SIG-M5 treated with dmso at 0.1 percent for 504 hours (cell line): ENCODE results near the gene PALM.
"Not testable (repeated sequence)": the region's sequence is repeated elsewhere in the genome, so short reads cannot be mapped to it uniquely, and the experiment has no call there.

ENCODE experiments used
- DNase-seq: peaks from one replicate; lab custom pipeline; 2025; ENCODE audit not compliant: unreplicated experiment; lab: John Stamatoyannopoulos, UW

PALM gene

DNA sequence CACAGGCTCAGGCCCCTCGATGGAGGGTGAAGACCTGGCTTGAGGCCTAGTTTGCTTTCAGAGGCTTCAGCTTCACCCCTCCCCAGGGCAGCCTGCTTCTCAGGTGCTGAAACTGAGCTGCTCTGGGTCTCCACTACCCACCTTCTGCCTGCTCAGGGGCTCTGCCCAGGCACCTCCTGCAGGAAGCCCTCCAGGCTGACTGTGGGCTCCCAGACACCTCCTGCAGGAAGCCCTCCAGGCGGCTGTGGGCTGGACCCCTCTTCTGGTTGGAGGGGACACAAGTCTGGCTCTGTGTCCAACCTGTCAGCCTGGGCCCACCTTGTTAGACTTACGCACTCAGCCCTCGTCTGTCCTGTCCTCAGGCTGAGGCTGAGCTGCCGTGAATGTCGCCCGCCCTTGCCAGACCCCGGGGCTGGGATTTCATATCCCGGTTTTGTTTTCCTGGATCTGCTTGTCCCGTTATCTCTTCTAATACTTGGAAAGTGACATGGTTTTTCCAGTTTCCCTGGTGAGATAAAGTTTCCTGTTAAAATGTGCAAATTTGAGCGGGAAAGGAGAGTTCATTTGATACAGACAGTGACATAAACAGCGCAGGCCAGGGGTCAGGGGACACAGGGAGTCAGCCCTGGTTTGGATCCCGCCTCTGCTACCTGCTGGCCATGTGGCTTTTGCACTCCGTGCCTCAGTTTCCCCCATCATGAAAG lies 21.4 kb downstream of the PALM start:
- DNase-seq = no peak

- no peak for DNase-seq
These were observed 22.3 kb downstream of the PALM start for GRCh38 chr19:731000-731399.

DNA sequence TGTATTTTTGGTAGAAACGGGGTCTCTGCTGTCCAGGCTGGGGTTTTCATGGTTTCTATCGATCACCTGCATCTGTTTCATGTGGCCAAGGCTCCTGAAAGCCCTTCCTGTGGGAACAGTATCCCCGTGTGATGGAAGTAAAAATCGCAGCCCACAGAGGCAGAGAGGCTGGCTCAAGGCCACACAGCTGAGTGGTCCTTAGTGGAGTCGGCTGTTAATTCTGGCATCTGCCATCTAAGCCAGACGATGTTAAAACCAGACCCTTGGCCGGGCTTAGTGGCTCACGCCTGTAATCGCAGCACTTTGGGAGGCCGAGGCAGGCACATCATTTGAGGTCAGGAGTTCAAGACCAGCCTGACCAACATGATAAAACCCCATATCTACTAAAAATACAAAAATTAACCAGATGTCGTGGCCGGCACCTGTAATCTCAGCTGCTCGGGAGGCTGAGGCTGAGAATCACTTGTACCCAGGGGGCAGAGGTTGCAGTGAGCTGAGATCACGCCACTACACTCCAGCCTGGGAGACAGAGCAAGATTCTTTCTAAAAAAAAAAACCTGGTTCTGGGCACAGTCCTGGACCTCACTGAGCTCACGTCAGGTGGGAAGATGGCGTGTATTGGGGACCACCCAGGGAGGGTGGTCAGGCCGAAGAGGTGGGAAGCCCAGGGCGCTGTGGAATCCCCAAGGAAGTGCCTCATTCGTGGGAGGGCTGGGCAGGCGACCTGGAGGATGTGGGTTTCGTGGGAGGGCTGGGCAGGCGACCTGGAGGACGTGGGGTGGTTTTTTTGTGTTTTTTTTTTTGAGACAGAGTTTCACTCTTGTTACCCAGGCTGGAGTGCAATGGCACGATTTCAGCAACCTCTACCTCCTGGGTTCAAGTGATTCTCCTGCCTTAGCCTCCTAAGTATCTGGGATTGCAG lies 23.7 kb downstream of the PALM start:
- DNase-seq = no peak

- no peak for DNase-seq
These were observed 26.0 kb downstream of the PALM start for GRCh38 chr19:734716-735115.

DNA sequence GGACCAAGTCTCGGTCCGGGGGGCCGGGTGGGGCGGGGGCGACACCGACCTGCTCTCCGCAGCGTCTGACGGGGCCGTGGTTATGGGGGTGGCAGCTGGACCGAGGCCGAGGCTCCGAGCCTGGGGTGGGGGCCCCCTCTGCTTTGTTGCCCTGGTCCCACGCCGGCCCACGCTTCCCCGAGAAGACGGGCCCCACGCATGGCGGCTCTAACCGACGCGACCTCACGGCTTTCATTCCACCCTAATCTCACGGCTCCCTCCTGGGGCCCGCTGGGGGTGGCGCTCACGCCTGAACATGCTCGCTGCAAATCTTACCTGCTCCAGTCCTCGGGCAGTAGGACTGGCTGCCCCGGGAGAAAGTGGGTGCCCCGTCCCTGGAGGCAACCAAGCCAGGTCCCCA lies 27.4 kb downstream of the PALM start:
- no peak for DNase-seq

GRCh38 chr19:737591-738093 lies 28.9 kb downstream of the PALM start:
- DNase-seq = peak; percentile 35

DNA sequence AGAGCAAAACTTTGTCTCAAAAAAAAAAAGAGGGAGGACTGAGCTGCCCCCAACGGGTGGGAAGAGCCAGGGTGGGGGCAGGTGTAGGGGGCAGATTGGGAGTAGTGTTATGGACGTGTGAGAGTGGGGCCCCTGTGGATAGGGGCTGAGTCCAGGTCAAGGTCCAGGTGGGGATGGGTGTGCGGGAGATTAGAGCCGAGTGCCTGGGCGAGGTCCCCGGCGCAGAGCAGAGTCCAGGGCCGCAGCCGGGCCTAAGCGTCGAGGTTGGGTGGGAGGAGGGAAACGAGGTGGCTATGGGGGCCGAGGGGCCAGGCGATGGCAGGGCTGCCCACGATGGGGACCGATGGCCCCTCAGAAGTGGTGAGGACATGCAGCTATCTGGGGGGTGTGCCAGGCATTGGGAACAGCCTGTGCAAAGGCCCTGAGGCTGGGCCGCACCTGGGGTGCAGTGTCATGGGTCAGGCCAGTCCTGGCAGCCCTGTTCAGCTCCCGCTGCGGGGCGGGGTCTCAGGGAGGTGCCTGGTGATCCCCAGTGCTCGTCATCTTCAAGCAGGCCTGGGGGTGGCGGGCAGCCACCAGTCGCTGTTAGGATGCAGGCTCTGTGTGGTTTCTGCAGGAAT lies 29.9 kb downstream of the PALM start:
- no peak for DNase-seq

DNA sequence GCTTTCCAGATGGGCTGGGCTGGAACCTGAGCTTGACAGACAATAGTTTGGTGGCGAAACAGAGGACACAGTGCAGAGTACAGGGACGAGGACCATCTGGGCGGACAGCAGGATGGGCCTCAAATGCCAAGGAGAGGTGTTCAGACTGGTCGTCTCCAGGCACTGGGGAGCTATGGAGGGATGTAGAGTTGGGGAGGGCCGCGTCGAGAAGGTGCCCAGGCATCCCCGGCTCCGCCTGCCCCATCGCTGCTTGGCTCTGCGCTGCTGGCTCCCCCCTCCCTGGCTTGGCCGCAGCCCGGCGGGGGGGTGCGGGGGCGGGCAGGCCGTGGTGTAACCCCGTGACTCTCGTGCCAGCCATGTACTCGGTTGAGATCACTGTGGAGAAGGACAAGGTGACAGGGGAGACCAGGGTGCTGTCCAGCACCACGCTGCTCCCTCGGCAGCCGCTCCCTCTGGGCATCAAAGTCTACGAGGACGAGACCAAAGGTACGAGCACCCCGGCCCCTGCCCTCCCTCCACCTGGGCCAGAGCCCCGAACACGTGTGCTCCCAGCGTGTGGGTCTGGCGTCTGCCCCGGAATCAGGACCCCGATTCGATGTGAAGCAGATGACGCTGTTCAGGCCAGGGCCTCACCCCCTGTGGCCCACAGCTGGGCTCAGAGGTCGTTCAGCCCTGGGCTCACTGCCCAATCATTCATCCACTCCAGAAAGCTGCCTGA lies 31.4 kb downstream of the PALM start:
- DNase-seq = no peak

- DNase-seq = not testable (repeated sequence)
These were observed 32.2 kb downstream of the PALM start for GRCh38 chr19:740816-741505.

GRCh38 chr19:741506-742131 lies 32.9 kb downstream of the PALM start:
- peak; percentile 48 for DNase-seq

GRCh38 chr19:742540-743075 lies 33.9 kb downstream of the PALM start:
- DNase-seq = no peak

DNA sequence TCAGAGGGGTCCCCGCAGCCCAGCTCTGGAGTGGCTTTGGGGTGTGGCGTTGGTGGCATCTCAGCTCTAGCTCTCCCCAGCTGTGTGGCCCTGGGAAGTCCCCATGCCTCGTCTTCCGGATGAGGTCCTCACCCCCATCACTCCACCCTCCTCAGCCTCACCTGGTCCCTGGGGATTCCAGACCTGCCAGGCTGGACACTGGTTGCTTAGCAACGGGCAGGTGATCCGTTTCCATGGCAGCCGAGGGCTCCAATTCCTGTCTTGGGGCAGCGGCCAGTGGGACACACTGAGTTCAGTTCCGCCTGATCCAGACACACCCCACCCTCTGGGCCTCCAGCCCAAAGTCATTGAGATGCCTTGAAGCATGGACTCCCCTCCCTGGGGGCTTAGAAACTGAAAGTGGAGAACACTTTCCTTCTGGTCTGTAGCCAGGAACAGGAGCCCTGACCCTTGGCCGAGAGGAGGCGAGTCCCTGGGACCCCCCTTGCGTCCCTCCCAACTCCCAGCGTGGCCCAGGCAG lies 34.5 kb downstream of the PALM start:
- DNase-seq = no peak

DNA sequence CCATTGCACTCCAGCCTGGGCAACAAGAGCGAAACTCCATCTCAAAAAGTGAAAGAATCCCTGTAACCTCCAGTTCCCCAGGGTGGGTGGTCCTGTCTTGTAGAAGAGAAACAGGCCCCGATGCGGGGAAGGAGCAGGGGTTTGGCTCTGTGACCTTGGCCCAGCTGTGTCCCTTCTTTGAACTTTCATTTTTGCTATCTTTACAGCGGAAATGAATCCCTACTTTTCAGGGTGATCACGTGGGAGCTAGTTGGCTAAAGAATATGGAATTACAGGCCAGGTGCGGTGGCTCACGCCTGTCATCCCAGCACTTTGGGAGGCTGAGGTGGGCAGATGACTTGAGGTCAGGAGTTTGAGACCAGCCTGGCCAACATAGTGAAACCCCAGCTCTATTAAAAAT lies 36.4 kb downstream of the PALM start:
- not testable (repeated sequence) for DNase-seq

- DNase-seq = no peak
These were observed 37.6 kb downstream of the PALM start for GRCh38 chr19:746208-746819.

DNA sequence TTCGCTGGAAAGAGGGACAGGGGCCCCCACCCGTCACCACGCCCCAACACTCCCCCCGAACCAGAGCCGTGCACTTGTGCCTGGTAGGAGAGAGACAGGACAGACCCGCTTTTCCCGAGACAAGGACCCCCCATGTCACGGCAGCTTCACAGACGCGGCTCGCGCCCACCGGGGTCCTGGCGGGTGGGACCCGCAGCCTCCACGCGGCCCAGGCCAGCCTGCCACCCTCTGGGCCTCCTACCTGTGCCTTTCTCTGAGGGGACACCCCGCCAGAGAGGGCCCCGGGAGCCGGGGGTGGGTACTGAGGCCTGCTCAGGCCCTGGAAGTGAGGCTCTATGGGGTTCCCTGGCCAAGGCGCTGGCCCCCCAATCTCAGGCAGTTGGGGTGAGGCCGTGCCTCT lies 38.2 kb downstream of the PALM start:
- no peak for DNase-seq

- DNase-seq = no peak
These were observed 38.9 kb downstream of the PALM start for GRCh38 chr19:747432-748273.

- no peak for DNase-seq
These were observed 39.5 kb downstream of the PALM start for GRCh38 chr19:748274-748598.

- DNase-seq = no peak
These were observed 41.1 kb downstream of the PALM start for GRCh38 chr19:749811-750210.
